ENCODE measurements around the gene FRK. TPM values are rescaled to one million over a fixed set of nuclear protein-coding genes. Genes with fewer than 3 reads are reported as not detected.

Gene FRK
- total RNA-seq, 2 experiments from 2014 or later, result not detected

DNA sequence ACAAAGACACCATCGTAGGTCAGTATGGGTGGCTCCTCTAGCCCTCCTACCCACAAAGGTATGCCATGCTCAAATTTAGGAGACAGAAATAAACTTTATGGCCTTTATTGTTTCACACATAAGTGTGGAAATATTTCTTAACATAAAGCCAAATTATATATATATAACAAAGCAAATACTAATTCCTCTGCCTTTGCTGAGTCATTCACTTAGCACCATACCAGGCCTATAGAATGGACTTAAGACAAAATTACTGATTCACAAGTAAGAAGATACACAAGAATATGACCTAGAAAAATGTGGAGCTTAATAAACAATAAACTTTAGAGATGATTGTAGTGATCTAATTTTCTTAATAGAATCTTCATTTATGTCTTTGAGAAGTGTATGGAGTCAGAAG is 5.2 kb downstream of the FRK start:
- Mint-ChIP-seq H3K36me3 (ENCODE audit: low read depth) (no peaks in the 10 kb centered on the region), H3K9me3 (no peaks in the 10 kb centered on the region), H3K4me3 (no peak overlapping the region), H3K27me3 (peaks cover 14% of the 10 kb centered on the region), H3K27ac (no peak overlapping the region), H3K4me1 (ENCODE audit: low read depth) (no peaks in the 10 kb centered on the region)
- POLR2A ChIA-PET, result no interaction called here
- CTCF ChIA-PET, result no interaction called here
- ATAC-seq (ENCODE audit: poor library complexity) (no peak), DNase-seq (no peak)
- peaks cover 0 to 5% of the 10 kb centered on the region in 2 experiments for H3K27me3 ChIP-seq (ENCODE audit: control insufficient read depth in 1 of 2, insufficient read depth in 2 of 2, low read length in 2 of 2)
- intact Hi-C loops (cut with DNase I, micrococcal nuclease), result no loop called here
- no peaks in the 10 kb centered on the region for H3K9me3 ChIP-seq (ENCODE audit: control insufficient read depth in 1 of 2, insufficient read depth in 1 of 2, low read length in 2 of 2)
- no peaks in the 10 kb centered on the region for H3K4me1 ChIP-seq (ENCODE audit: insufficient read depth, low read length)
- H3K4me3 ChIP-seq (ENCODE audit: low read length), result no peak overlapping the region
- TF ChIP-seq, protein P1, sequence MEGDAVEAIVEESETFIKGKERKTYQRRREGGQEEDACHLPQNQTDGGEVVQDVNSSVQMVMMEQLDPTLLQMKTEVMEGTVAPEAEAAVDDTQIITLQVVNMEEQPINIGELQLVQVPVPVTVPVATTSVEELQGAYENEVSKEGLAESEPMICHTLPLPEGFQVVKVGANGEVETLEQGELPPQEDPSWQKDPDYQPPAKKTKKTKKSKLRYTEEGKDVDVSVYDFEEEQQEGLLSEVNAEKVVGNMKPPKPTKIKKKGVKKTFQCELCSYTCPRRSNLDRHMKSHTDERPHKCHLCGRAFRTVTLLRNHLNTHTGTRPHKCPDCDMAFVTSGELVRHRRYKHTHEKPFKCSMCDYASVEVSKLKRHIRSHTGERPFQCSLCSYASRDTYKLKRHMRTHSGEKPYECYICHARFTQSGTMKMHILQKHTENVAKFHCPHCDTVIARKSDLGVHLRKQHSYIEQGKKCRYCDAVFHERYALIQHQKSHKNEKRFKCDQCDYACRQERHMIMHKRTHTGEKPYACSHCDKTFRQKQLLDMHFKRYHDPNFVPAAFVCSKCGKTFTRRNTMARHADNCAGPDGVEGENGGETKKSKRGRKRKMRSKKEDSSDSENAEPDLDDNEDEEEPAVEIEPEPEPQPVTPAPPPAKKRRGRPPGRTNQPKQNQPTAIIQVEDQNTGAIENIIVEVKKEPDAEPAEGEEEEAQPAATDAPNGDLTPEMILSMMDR (IDR thresholded peaks at IDR 0.05), result no peak
- H3K27ac ChIP-seq (ENCODE audit: low read depth in 1 of 2, low read length in 2 of 2), result no peak overlapping the region
- no peaks in the 10 kb centered on the region for H3K36me3 ChIP-seq (ENCODE audit: insufficient read depth, low read length)

DNA sequence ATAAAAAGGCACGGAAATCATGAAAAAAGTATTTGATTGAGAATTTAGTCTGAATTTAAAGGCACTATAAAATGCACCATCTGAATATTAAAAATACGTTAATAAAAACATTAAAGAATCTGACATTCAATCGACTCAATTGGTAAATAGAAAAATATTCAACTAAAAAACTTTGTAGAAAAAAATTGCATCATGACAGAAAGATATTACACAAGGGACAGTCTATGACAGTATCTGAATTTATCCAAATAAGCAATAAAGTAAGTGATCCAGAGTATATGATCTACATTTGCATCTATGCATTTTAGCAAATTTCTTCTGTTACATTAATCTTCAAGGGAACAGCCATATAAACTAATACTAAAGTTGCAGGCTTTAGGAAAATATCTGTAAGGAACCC is 9.4 kb downstream of the FRK start:
- Mint-ChIP-seq H3K4me3 (no peak overlapping the region), H3K27me3 (peaks cover 22% of the 10 kb centered on the region), H3K9me3 (no peaks in the 10 kb centered on the region), H3K4me1 (ENCODE audit: low read depth) (no peaks in the 10 kb centered on the region), H3K27ac (no peak overlapping the region), H3K36me3 (ENCODE audit: low read depth) (no peaks in the 10 kb centered on the region)
- ATAC-seq (ENCODE audit: poor library complexity) (no peak), DNase-seq (no peak)
- Histone ChIP-seq H3K27me3 (ENCODE audit: control insufficient read depth in 1 of 2, insufficient read depth in 2 of 2, low read length in 2 of 2) (peaks cover 0 to 5% of the 10 kb centered on the region in 2 experiments), H3K36me3 (ENCODE audit: insufficient read depth, low read length) (no peaks in the 10 kb centered on the region), H3K4me3 (ENCODE audit: low read length) (no peak overlapping the region), H3K9me3 (ENCODE audit: control insufficient read depth in 1 of 2, insufficient read depth in 1 of 2, low read length in 2 of 2) (no peaks in the 10 kb centered on the region), H3K4me1 (ENCODE audit: insufficient read depth, low read length) (no peaks in the 10 kb centered on the region), H3K27ac (ENCODE audit: low read depth in 1 of 2, low read length in 2 of 2) (no peak overlapping the region)
- intact Hi-C loops (cut with DNase I, micrococcal nuclease), result no loop called here
- TF ChIP-seq, protein P1 (IDR thresholded peaks at IDR 0.05), result no peak
- CTCF ChIA-PET, result no interaction called here
- POLR2A ChIA-PET, result no interaction called here

DNA sequence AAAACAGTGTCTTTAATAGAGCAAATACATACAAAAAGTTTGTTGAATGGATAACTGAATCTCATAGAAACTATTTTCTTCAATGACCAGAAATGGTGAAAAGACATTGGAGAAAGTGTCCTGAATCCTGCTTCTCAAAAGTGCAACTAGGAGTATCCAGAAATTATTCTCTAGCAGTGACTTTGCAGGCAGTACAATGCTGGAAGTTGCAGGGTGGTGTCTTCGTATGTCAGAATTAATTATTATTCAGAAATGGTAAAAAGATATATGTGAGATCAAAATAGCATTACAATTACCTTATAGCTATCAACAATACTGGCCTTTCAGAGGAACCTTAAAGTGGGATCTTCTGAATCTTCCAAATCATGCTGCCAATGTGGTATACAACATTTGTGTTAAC is 10.0 kb downstream of the FRK start:
- H3K4me3 Mint-ChIP-seq, result no peak overlapping the region
- no peaks in the 10 kb centered on the region for H3K4me1 Mint-ChIP-seq (ENCODE audit: low read depth)

More for the DNA sequence above, 10.0 kb downstream of the FRK start:
- Histone ChIP-seq H3K27me3 (ENCODE audit: control insufficient read depth in 1 of 2, insufficient read depth in 2 of 2, low read length in 2 of 2) (peaks cover 0 to 5% of the 10 kb centered on the region in 2 experiments), H3K4me1 (ENCODE audit: insufficient read depth, low read length) (no peaks in the 10 kb centered on the region), H3K27ac (ENCODE audit: low read depth in 1 of 2, low read length in 2 of 2) (no peak overlapping the region), H3K9me3 (ENCODE audit: control insufficient read depth in 1 of 2, insufficient read depth in 1 of 2, low read length in 2 of 2) (no peaks in the 10 kb centered on the region), H3K36me3 (ENCODE audit: insufficient read depth, low read length) (no peaks in the 10 kb centered on the region), H3K4me3 (ENCODE audit: low read length) (no peak overlapping the region)
- ChIA-PET CTCF (no interaction called here), POLR2A (no interaction called here)
- no peak overlapping the region for H3K27ac Mint-ChIP-seq
- peaks cover 22% of the 10 kb centered on the region for H3K27me3 Mint-ChIP-seq
- TF ChIP-seq, protein P1 (IDR thresholded peaks at IDR 0.05), result no peak
- intact Hi-C loops (cut with DNase I, micrococcal nuclease), result no loop called here
- ATAC-seq (ENCODE audit: poor library complexity) (no peak), DNase-seq (no peak)
- H3K36me3 Mint-ChIP-seq (ENCODE audit: low read depth), result no peaks in the 10 kb centered on the region
- no peaks in the 10 kb centered on the region for H3K9me3 Mint-ChIP-seq
